ENCODE results near the gene AZU1. TPM values are rescaled to one million over a fixed set of nuclear protein-coding genes. Genes with fewer than 3 reads are reported as not detected.

The AZU1 gene
- total RNA-seq, 1 experiment from 2014 or later, result not detected

DNA sequence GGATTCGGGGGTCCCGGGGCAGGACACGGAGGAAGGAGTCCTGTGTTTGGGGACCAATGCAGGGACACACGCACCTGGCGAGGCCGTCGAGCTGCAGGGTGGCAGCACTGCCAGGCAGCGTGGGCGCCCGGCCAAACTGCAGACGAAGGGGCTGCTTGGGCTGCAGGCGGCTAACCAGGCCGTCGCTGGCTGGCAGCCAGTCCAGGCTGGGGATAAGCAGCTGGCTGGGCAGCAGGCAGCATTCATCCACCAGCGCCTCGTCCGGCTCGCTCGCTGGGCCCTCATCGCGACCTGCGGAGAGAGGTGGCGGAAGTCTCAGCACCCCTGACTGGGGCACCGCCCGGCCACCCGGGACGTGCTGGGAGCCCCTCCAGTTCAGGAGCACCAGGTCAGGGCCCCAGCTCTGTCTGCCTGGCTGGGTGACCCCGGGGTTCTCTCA lies 43.3 kb downstream of the AZU1 start:
- Histone ChIP-seq H3K9me2 (ENCODE audit: insufficient read depth) (no peaks in the 10 kb centered on the region), H3K4me2 (ENCODE audit: low read length) (no peak overlapping the region), H4K20me1 (ENCODE audit: insufficient read depth) (no peaks in the 10 kb centered on the region), H2AFZ (ENCODE audit: low read depth, low read length, poor library complexity, severe bottlenecking) (no peak overlapping the region), H3K4me3 (replicated peaks in 1 of 2; ENCODE audit: low read depth in 1 of 2, low read length in 2 of 2) (no peak overlapping the region), H3K4me1 (ENCODE audit: control insufficient read depth in 1 of 2, insufficient read depth in 2 of 2, low read length in 2 of 2) (peaks cover 19 to 36% of the 10 kb centered on the region in 2 experiments), H3K9ac (ENCODE audit: low read length) (no peak overlapping the region), H3K27ac (ENCODE audit: low read depth, low read length) (no peak overlapping the region), H3K79me2 (ENCODE audit: insufficient read depth, low read length) (no peaks in the 10 kb centered on the region), H3K27me3 (ENCODE audit: insufficient read depth, low read length) (no peaks in the 10 kb centered on the region), H3K9me3 (ENCODE audit: control insufficient read depth in 1 of 2, insufficient read depth in 1 of 2, low read depth in 1 of 2, low read length in 2 of 2) (no peaks in the 10 kb centered on the region), H3K36me3 (ENCODE audit: control insufficient read depth in 1 of 2, insufficient read depth in 2 of 2, low read length in 2 of 2) (peaks cover 5 to 15% of the 10 kb centered on the region in 2 experiments; a peak in 2 of 4 replicates)
- ChIA-PET POLR2A (no interaction called here), RAD21 (ENCODE audit: low non-redundant PET in 1 of 2, low total read pairs in 2 of 2, uncharacterized antibody in 2 of 2, unreplicated experiment in 2 of 2) (no interaction called here), CTCF (no interaction called here)
- ATAC-seq, result no peak
- intact Hi-C loops (cut with micrococcal nuclease), result no loop called here
- BruUV-seq (replicated peaks), result no TSS peak
- TF ChIP-seq POLR2AphosphoS5 (IDR thresholded peaks at IDR 0.05; ENCODE audit: low read depth, low read length) (no peak; the same call in 1 of the 2 replicates), SRF (IDR thresholded peaks at IDR 0.05; ENCODE audit: low read depth) (no peak), CEBPB (IDR thresholded peaks at IDR 0.05; ENCODE audit: low read depth) (no peak), EGR1 (IDR thresholded peaks at IDR 0.05; ENCODE audit: low read depth) (no peak), ELF1 (IDR thresholded peaks at IDR 0.05; ENCODE audit: borderline replicate concordance, low read depth) (no peak), JUND (IDR thresholded peaks at IDR 0.05) (no peak), TCF7L2 (IDR thresholded peaks at IDR 0.05; ENCODE audit: borderline replicate concordance, extremely low read depth, insufficient read depth, insufficient read length) (no peak), SIN3A (IDR thresholded peaks at IDR 0.05; ENCODE audit: low read depth) (no peak), POLR2A (IDR thresholded peaks at IDR 0.05; ENCODE audit: borderline replicate concordance, extremely low read depth, insufficient read depth, insufficient read length) (no peak), YY1 (IDR thresholded peaks at IDR 0.05; ENCODE audit: extremely low read depth, insufficient replicate concordance, low read depth, low read length) (no peak), EZH2 (IDR thresholded peaks at IDR 0.05) (no peak), SP1 (IDR thresholded peaks at IDR 0.05; ENCODE audit: low read depth) (no peak), ZFX (IDR thresholded peaks at IDR 0.05) (no peak), RAD21 (IDR thresholded peaks at IDR 0.05; ENCODE audit: low read depth) (no peak)
- TF ChIP-seq, protein P1, sequence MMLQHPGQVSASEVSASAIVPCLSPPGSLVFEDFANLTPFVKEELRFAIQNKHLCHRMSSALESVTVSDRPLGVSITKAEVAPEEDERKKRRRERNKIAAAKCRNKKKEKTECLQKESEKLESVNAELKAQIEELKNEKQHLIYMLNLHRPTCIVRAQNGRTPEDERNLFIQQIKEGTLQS (IDR thresholded peaks at IDR 0.05), result no peak
- TF ChIP-seq, protein P2, sequence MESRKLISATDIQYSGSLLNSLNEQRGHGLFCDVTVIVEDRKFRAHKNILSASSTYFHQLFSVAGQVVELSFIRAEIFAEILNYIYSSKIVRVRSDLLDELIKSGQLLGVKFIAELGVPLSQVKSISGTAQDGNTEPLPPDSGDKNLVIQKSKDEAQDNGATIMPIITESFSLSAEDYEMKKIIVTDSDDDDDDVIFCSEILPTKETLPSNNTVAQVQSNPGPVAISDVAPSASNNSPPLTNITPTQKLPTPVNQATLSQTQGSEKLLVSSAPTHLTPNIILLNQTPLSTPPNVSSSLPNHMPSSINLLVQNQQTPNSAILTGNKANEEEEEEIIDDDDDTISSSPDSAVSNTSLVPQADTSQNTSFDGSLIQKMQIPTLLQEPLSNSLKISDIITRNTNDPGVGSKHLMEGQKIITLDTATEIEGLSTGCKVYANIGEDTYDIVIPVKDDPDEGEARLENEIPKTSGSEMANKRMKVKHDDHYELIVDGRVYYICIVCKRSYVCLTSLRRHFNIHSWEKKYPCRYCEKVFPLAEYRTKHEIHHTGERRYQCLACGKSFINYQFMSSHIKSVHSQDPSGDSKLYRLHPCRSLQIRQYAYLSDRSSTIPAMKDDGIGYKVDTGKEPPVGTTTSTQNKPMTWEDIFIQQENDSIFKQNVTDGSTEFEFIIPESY (IDR thresholded peaks at IDR 0.05; ENCODE audit: extremely low read depth, insufficient replicate concordance, low read length), result no peak
- TF ChIP-seq, protein P3, sequence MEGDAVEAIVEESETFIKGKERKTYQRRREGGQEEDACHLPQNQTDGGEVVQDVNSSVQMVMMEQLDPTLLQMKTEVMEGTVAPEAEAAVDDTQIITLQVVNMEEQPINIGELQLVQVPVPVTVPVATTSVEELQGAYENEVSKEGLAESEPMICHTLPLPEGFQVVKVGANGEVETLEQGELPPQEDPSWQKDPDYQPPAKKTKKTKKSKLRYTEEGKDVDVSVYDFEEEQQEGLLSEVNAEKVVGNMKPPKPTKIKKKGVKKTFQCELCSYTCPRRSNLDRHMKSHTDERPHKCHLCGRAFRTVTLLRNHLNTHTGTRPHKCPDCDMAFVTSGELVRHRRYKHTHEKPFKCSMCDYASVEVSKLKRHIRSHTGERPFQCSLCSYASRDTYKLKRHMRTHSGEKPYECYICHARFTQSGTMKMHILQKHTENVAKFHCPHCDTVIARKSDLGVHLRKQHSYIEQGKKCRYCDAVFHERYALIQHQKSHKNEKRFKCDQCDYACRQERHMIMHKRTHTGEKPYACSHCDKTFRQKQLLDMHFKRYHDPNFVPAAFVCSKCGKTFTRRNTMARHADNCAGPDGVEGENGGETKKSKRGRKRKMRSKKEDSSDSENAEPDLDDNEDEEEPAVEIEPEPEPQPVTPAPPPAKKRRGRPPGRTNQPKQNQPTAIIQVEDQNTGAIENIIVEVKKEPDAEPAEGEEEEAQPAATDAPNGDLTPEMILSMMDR (IDR thresholded peaks at IDR 0.05 in 2 of 3, conservative IDR thresholded peaks at IDR 0.05 in 1 of 3; ENCODE audit: borderline replicate concordance in 1 of 3, insufficient read depth in 1 of 3, low read depth in 2 of 3, low read length in 2 of 3), result no peak
- TF ChIP-seq, protein P4, sequence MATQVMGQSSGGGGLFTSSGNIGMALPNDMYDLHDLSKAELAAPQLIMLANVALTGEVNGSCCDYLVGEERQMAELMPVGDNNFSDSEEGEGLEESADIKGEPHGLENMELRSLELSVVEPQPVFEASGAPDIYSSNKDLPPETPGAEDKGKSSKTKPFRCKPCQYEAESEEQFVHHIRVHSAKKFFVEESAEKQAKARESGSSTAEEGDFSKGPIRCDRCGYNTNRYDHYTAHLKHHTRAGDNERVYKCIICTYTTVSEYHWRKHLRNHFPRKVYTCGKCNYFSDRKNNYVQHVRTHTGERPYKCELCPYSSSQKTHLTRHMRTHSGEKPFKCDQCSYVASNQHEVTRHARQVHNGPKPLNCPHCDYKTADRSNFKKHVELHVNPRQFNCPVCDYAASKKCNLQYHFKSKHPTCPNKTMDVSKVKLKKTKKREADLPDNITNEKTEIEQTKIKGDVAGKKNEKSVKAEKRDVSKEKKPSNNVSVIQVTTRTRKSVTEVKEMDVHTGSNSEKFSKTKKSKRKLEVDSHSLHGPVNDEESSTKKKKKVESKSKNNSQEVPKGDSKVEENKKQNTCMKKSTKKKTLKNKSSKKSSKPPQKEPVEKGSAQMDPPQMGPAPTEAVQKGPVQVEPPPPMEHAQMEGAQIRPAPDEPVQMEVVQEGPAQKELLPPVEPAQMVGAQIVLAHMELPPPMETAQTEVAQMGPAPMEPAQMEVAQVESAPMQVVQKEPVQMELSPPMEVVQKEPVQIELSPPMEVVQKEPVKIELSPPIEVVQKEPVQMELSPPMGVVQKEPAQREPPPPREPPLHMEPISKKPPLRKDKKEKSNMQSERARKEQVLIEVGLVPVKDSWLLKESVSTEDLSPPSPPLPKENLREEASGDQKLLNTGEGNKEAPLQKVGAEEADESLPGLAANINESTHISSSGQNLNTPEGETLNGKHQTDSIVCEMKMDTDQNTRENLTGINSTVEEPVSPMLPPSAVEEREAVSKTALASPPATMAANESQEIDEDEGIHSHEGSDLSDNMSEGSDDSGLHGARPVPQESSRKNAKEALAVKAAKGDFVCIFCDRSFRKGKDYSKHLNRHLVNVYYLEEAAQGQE (IDR thresholded peaks at IDR 0.05; ENCODE audit: low read depth), result no peak
- DNase-seq (ENCODE audit: low read depth, low spot score), result no peak

All from HCT116 (cell line).